AG09319 (cell line): Measurements from ENCODE around the gene GALNT2.

ENCODE experiments used
- DNase-seq: peaks from one replicate; pipeline ENCODE4 v3.0.0-alpha.2; 2010; ENCODE audit warnings: low read depth; ENCODE audit errors: extremely low read depth
- CTCF ChIP-seq: IDR thresholded peaks from 2 replicates; pipeline ENCODE4 v1.5.1; 2011; ENCODE audit warnings: low read depth, mild to moderate bottlenecking, inconsistent platforms, low read length, moderate library complexity

GALNT2 gene

DNA sequence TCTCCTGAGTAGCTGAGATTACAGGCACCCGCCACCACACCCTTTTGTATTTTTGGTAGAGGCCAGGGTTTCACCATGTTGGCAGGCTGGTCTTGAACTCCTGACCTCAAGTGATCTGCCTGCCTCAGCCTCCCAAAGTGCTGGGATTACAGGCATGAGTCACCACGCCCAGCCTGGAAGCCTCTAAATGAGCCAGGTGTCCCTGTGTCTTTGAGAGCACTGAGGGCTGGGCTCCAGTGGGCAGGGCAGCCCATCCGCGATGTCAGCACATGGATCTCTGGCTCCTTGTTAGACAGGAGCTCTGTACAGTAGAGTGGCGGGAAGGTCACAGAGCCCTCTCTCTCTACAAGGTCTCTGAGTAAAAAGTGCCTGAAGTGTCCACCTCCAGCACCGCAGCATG is 234.8 kb downstream of the GALNT2 start:
- no peak for TF ChIP-seq CTCF
- no peak for DNase-seq

- no peak for DNase-seq
- TF ChIP-seq CTCF = no peak
These were observed 236.0 kb downstream of the GALNT2 start for GRCh38 chr1:230303069-230303468.

DNA sequence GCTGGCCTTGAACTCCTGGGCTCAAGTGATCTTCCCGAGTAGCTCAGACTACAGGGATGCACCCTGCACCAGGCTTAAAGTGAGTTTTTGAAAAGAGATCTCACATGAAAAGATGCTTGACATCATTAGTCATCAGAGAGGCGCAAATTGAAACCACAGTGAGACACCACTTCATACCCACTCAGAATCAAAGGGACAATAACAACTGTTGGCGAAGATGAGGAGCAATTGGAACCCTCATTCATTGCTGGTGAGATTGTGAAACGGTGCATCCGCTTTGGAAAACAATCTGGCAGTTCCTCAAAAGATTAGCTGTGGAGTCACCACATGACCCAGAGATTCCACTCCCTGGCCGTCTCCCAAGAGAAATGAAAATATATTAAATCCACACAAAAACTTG is 236.8 kb downstream of the GALNT2 start:
- no peak for TF ChIP-seq CTCF
- DNase-seq = no peak

GRCh38 chr1:230306169-230306568 is 239.1 kb downstream of the GALNT2 start:
- no peak for TF ChIP-seq CTCF
- DNase-seq = no peak

DNA sequence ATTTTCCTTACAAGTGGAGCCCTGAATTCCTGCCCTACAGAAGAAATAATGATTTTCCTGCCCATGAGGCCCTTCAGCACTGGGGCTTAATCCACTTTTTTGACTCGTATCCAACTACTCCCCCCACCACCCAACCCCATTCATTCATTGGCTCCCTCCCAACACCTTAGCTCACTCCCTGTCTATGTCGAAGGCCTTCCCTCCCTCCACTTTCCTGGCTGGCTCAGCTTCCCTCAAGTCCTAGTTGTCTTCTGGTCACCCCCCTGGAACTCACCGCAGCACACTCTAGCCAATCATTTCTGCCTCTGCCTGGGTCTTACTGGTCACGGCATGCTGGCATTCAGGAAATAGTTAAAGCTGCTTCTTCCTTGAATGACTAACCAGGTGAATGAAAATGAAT is 240.2 kb downstream of the GALNT2 start:
- TF ChIP-seq CTCF = no peak
- DNase-seq = no peak

- DNase-seq = peak; percentile 11
These were observed 241.0 kb downstream of the GALNT2 start for GRCh38 chr1:230308039-230308438.

GRCh38 chr1:230308821-230309220 is 241.8 kb downstream of the GALNT2 start:
- DNase-seq = no peak
- no peak for TF ChIP-seq CTCF

More at GRCh38 chr1:230308039-230308438, 241.0 kb downstream of the GALNT2 start:
- no peak for TF ChIP-seq CTCF
